Motor neuron (in vitro differentiated cells): ENCODE data around the gene SHF. TPM values are rescaled to one million over a fixed set of nuclear protein-coding genes. Genes with fewer than 3 reads are reported as not detected.

Experiments
- ATAC-seq, 8 experiments: fragments of 200-7000 bp; cut with Tn5 transposase; replicated peaks in 6 of 8; 2 replicates each; pipeline ENCODE4 v1.8.0; 2021; ENCODE audit warnings: mild to moderate bottlenecking in 8 of 8, moderate library complexity in 8 of 8
- H3K27ac ChIP-seq, 2 donors: fragments of 250-450 bp; sonication (Bioruptor Pico); 2 replicates each; pipeline ENCODE4 v1.9.0; 2021; ENCODE audit warnings: antibody characterized with exemption in 2 of 2, mild to moderate bottlenecking in 2 of 2, moderate library complexity in 1 of 2
- H3K4me1 ChIP-seq, 2 donors: fragments of 250-450 bp; sonication (Bioruptor Pico); replicated peaks in 1 of 2; 2 replicates each; pipeline ENCODE4 v1.6.1; 2021; ENCODE audit warnings: antibody characterized with exemption in 2 of 2, mild to moderate bottlenecking in 2 of 2, moderate library complexity in 1 of 2
- H3K4me3 ChIP-seq, 5 donors: fragments of 250-450 bp; sonication (Bioruptor Pico); 2 replicates each; pipeline ENCODE4 v1.9.0; 2021; ENCODE audit warnings: antibody characterized with exemption in 5 of 5, mild to moderate bottlenecking in 5 of 5, moderate library complexity in 4 of 5
- WGBS, 10 experiments: fragments of 450-650 bp; shearing (Covaris generic); methylation state at CpG; one replicate each; pipeline ENCODE4 v1.0.0; 2022; 5-methylcytosine and 5-hydroxymethylcytosine counted together
- in situ Hi-C, 9 experiments: fragments of 400-800 bp; cut with MboI; loops; one replicate each; pipeline ENCODE4 v1.15.0; 2021; ENCODE audit warnings: low sequenced_read_pairs in 9 of 9, low pct_unique_long_range_greater_than_20kb in 2 of 9; ENCODE audit not compliant: unreplicated experiment in 9 of 9
- total RNA-seq, 8 experiments: library from RNA; unstranded; fragments of 300-600 nt; gene quantifications; 2 replicates each; pipeline versions ENCODE4 v1.2.3 to v1.2.4, GENCODE V29; 2022

SHF gene
- total RNA-seq, 8 experiments from 2014 or later = 1.0 to 38.7 (median 25.3) TPM

DNA sequence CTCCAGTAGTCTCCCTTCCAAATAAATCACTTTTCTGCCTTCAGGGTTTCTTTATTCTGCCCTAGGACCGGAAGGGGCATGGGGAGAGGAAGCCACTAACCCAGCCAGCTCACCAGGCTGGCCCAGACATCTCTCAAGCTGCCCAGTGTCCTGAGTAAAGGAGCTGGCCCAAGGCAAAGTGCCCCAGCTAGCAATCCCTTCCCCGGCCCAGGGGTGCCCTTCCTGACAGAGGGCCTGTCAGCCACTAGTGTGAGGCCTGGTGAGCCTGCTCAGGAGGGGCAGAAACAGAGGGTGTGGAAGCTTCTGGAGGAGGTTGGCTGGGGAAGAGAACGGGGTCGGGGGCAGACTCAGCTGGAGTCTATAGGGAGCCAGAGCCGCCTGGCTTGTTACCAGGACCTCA is 22.2 kb downstream of the SHF start:
- peak overlapping the region; percentile 95 to 97 for H3K27ac ChIP-seq
- H3K4me3 ChIP-seq = no peak overlapping the region
- no peak for ATAC-seq
- peaks cover 25 to 42% of the 10 kb centered on the region in 2 donors for H3K4me1 ChIP-seq
- in situ Hi-C loops = loop anchor here in 3 of 9 experiments (25.0 kb wide), 2 partner anchors 222 to 247 kb away; partner anchors contain the start of gene GATM (in 2 of the 3)
- WGBS, 10 experiments = 80 to 100% methylated on average over 1 to 4 of the region's 5 CpGs; no CpG with 5 or more reads in 8 of the 10 experiments

DNA sequence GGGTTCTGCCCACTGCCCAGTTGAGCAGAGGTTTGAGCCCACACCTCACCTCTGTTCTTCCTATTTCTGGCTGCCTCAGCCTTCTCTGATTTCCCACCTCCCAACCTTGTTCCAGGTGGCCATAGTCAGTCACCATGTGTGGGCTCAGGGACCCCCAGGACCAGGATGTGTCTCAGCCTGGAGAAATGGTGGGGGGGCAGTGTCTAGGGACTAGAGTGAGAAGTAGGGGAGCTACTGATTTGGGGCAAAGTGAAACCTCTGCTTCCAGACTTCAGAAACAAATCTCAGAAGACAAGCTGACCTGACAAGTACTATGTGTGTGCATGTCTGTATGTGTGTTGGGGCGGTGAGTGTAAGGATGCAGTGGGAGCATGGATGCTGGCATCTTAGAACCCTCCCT is 22.9 kb downstream of the SHF start:
- 100% methylated on average over 1 of the region's 1 CpG; no CpG with 5 or more reads in 6 of the 10 experiments for WGBS, 10 experiments
- no peak for ATAC-seq
- Histone ChIP-seq H3K4me1 (peaks cover 23 to 37% of the 10 kb centered on the region in 2 donors), H3K4me3 (no peak overlapping the region), H3K27ac (no peak overlapping the region)
- in situ Hi-C loops = loop anchor here in 3 of 9 experiments (25.0 kb wide), 2 partner anchors 222 to 247 kb away; partner anchors contain the start of gene GATM (in 2 of the 3)

DNA sequence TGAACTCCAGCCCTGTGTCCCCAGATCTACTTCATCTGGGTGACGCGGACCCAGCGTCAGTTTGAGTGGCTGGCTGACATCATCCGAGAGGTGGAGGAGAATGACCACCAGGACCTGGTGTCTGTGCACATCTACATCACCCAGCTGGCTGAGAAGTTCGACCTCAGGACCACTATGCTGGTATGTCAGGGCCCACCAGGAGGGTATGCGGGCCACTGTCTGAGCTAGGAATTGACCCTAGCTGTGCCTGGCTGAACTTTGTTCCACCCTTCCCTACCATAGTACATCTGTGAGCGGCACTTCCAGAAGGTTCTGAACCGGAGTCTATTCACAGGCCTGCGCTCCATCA is 24.3 kb downstream of the SHF start:
- ATAC-seq = no peak
- Histone ChIP-seq H3K27ac (no peak overlapping the region), H3K4me1 (peaks cover 13 to 23% of the 10 kb centered on the region in 2 donors), H3K4me3 (no peak overlapping the region)
- 51 to 100% (median 99%) methylated on average over 1 to 6 of the region's 9 CpGs; no CpG with 5 or more reads in 2 of the 10 experiments for WGBS, 10 experiments
- in situ Hi-C loops = loop anchor here in 3 of 9 experiments (25.0 kb wide), 2 partner anchors 224 to 249 kb away; partner anchors contain the start of gene GATM (in 2 of the 3)

DNA sequence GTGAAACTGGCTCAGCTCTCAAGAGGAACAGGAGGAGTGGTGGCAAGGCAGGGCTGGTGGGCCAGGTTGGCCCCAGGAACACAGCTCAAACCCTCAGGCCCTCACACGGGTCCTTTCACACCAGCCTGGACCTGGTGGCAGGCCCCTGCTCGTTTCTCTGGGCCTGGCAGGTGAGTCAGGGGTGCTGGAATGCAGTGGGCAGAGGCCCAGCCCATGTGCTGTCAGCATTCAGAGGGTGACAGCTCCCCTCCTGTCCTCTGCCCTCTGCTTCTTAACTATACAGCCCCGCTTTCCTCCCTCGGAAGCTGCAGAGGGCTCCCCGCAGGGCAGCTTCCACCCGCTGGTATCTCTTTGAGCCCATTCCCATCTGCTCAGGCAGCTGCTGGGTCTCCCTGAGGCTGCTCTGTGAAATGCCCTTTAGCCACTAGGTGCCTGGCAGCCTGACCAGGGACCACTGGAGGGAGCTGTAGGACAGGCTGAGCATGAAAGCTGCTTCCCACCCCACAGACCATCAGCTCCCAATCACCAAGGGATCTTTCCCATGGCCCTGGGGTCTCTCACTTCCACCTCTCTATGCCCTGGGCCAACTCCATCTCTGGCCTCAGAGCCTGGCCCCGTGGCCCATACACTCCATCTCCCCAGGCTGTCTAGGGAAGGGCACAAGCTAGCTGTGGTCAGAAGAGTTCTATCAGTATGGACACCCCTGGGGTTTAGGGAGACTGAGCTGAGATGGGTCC is 24.8 kb downstream of the SHF start:
- peak; percentile 42 to 74 (median 56) for ATAC-seq
- WGBS, 10 experiments = 0 to 30% (median 7%) methylated on average over 1 to 4 of the region's 7 CpGs; no CpG with 5 or more reads in 3 of the 10 experiments
- peaks cover 18 to 22% of the 10 kb centered on the region in 2 donors for H3K4me1 ChIP-seq
- no peak overlapping the region for H3K27ac ChIP-seq
- no peak overlapping the region for H3K4me3 ChIP-seq
- in situ Hi-C loops = loop anchor here in 3 of 9 experiments (25.0 kb wide), 2 partner anchors 224 to 249 kb away; partner anchors contain the start of gene GATM (in 2 of the 3)

DNA sequence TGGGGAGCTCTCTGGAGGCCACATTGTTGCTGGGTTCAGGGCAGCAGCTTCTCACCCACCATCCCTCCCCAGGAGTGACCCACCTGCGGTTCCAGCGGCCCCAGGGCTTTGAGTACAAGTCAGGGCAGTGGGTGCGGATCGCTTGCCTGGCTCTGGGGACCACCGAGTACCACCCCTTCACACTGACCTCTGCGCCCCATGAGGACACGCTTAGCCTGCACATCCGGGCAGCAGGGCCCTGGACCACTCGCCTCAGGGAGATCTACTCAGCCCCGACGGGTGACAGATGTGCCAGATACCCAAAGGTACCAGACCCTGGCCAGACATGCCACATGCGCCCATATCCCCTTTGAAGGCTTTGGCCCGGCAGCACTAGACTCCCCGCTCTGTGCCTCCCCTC is 26.1 kb downstream of the SHF start:
- in situ Hi-C loops = loop anchor here in 3 of 9 experiments (25.0 kb wide), 2 partner anchors 226 to 251 kb away; partner anchors contain the start of gene GATM (in 2 of the 3)
- 90 to 100% (median 100%) methylated on average over 1 to 2 of the region's 14 CpGs; no CpG with 5 or more reads in 7 of the 10 experiments for WGBS, 10 experiments
- Histone ChIP-seq H3K4me1 (peaks cover 26% of the 10 kb centered on the region in 2 donors), H3K27ac (no peak overlapping the region), H3K4me3 (no peak overlapping the region)
- no peak for ATAC-seq

DNA sequence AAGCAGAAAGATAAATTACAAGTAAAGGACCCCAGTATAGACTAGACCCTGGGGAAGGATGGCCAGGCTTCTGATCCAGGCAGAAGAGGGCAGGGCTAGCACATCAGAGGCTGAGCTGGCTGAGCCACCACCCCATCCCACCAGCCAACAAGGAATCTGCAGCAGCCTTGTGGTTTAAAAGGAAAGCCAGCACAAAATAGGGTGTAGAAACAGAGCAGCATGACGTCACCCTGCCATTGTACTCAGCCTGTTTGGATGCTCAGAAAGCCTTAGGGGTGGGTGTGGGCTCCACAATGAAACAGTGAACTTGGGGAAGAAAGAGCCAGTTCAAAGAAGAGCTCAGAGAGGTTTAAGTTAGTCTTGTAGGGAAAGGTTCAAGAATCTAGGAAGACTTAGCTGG is 29.8 kb downstream of the SHF start:
- Histone ChIP-seq H3K27ac (no peak overlapping the region), H3K4me3 (no peak overlapping the region), H3K4me1 (peaks cover 12 to 13% of the 10 kb centered on the region in 2 donors)
- in situ Hi-C loops = loop anchor here in 3 of 9 experiments (25.0 kb wide), 2 partner anchors 229 to 254 kb away; partner anchors contain the start of gene GATM (in 2 of the 3)
- ATAC-seq = peak; percentile 68 to 94 (median 88)
- 0% methylated on average over 1 of the region's 1 CpG; no CpG with 5 or more reads in 6 of the 10 experiments for WGBS, 10 experiments

DNA sequence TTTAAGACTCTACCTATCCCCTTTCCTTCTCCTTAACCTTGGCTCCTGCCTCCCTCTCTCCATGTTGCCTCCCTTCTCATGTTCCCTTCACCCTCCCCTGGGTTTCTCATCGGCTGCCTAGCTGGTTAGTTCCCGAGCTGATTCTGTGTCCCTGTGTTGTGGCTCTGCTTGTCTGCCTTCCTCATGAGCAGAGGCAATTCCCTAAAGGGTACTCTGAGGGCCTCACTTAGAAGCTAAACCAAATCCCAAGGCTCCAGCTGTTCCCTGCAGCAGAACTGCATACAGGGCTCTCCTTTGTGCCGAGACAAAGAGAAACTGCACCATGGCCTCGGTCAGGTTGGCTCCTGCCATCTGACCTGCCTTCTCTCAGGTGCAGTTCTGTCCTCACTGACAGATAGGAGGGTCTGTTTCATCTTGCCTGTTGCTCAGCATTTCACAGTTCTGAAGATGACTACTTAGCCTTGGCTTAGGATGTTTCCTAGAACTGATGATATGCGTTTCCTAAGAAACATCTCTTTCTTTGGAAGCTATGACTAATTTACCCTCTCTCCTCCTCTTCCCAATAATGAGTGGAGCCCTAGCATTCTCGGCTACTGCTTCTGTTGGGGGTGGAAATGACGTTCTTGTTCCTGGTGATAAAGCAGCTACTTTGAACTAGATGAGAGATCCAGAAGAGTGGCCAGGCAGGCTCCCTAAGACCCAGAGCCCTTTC is 30.9 kb downstream of the SHF start:
- Histone ChIP-seq H3K4me3 (no peak overlapping the region), H3K27ac (no peak overlapping the region), H3K4me1 (peaks cover 12 to 13% of the 10 kb centered on the region in 2 donors)
- WGBS, 10 experiments = 0 to 90% (median 62%) methylated on average over 1 to 6 of the region's 7 CpGs; no CpG with 5 or more reads in 3 of the 10 experiments
- in situ Hi-C loops = loop anchor here in 3 of 9 experiments (25.0 kb wide), 2 partner anchors 230 to 255 kb away; partner anchors contain the start of gene GATM (in 2 of the 3)
- peak in 2 of 8 experiments; percentile 12 to 55 for ATAC-seq

DNA sequence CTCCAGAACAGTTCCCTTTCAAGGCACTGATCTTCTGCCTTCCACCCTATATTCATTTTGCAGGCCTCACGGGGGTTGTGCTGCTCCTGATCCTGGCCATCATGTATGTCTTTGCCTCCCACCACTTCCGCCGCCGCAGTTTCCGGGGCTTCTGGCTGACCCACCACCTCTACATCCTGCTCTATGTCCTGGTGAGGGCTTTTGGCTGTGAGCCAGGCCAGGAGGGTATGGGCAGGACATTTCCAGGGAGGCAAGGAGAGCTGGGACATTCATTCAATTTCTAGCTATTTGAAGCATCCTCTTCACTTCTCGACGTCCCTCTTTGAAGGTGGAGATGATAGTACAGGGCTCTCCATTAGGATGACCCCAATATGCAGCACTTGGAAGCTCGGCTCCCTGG is 32.0 kb downstream of the SHF start:
- Histone ChIP-seq H3K4me3 (no peak overlapping the region), H3K27ac (no peak overlapping the region), H3K4me1 (peaks cover 12 to 13% of the 10 kb centered on the region in 2 donors)
- in situ Hi-C loops = loop anchor here in 3 of 9 experiments (25.0 kb wide), 2 partner anchors 232 to 257 kb away; partner anchors contain the start of gene GATM (in 2 of the 3)
- 44 to 100% (median 90%) methylated on average over 2 to 6 of the region's 8 CpGs; no CpG with 5 or more reads in 1 of the 10 experiments for WGBS, 10 experiments
- no peak for ATAC-seq

DNA sequence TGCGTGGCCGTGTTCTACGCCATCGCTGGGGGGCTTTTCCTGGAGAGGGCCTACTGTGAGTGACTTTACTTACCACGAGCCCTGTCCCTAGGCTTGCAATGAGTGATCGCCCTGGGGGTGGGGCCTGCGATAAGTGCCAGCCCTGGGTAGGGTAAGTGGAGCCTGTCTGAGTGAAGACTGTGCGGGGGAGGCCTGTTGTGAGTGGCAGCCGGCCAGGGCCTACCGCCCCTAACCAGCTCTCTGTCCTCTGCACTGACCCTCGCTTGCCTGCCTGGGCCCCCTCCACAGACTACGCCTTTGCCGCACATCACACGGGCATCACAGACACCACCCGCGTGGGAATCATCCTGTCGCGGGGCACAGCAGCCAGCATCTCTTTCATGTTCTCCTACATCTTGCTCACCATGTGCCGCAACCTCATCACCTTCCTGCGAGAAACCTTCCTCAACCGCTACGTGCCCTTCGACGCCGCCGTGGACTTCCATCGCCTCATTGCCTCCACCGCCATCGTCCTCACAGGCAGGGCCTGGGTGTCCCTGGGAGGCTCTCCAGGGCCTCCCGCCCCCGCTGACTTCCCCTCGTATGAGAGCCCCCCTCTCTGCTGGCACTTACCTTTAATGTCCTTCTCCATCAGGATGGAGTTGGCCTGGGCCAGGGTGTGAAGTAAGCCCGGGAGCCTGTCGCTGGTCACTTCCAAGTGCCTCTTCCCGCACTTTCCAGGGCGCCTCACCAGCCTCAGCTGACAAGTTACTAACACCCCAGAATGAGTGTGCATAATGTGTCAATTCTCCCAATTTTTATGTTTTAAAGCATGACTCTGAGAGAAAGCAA is 35.6 kb downstream of the SHF start:
- H3K27ac ChIP-seq = no peak overlapping the region
- WGBS, 10 experiments = 60 to 92% (median 87%) methylated on average over 1 to 5 of the region's 36 CpGs; no CpG with 5 or more reads in 4 of the 10 experiments
- H3K4me1 ChIP-seq = peaks cover under 1 to 3% of the 10 kb centered on the region in 2 donors
- no peak overlapping the region for H3K4me3 ChIP-seq
- in situ Hi-C loops = loop anchor here in 3 of 9 experiments (25.0 kb wide), 2 partner anchors 235 to 260 kb away; partner anchors contain the start of gene GATM (in 2 of the 3)
- ATAC-seq = no peak

DNA sequence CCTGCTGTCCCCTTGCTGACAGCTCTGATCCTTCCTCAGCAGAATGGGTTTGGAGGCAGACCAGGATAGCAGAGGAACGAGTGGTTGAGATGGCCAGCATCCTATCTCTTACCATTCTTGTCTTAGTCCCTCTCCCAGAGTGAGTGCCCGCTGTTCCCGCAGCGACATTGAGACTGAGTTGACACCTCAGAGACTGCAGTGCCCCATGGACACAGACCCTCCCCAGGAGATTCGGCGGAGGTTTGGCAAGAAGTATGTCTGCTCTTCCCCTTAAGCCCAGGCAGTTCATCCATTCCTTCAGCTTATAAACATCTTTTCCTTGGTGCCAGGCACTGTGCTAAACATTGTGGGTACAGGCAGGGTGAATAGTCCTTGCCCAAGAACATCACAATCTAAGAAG is 36.8 kb downstream of the SHF start:
- in situ Hi-C loops = loop anchor here in 3 of 9 experiments (25.0 kb wide), 2 partner anchors 236 to 261 kb away; partner anchors contain the start of gene GATM (in 2 of the 3)
- no peak overlapping the region for H3K4me3 ChIP-seq
- no peaks in the 10 kb centered on the region for H3K4me1 ChIP-seq
- WGBS, 10 experiments = 80 to 100% (median 89%) methylated on average over 1 to 6 of the region's 6 CpGs; no CpG with 5 or more reads in 4 of the 10 experiments
- no peak overlapping the region for H3K27ac ChIP-seq
- ATAC-seq = no peak

DNA sequence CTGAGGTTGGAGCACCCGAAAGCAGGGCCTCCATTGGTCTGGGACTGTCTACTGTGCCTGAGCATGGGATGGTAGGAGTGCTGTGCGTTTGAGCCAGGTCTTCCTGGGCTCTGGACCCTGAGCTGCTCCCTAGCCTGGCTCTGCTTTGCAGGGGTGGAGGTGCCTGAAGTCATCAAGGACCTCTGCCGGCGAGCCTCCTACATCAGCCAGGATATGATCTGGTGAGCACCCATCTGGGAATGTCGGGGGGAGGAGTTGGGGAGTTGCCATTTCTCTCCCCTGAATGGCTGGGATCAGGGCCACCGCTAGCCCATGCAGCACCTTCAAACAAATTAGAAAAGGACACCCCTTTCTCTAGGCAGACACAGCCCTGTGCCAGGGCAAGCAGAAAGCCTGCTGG is 37.3 kb downstream of the SHF start:
- WGBS, 10 experiments = 50 to 100% (median 100%) methylated on average over 1 of the region's 6 CpGs; no CpG with 5 or more reads in 7 of the 10 experiments
- ATAC-seq = no peak
- in situ Hi-C loops = loop anchor here in 3 of 9 experiments (25.0 kb wide), 2 partner anchors 237 to 262 kb away; partner anchors contain the start of gene GATM (in 2 of the 3)
- no peak overlapping the region for H3K27ac ChIP-seq
- no peaks in the 10 kb centered on the region for H3K4me1 ChIP-seq
- H3K4me3 ChIP-seq = no peak overlapping the region

DNA sequence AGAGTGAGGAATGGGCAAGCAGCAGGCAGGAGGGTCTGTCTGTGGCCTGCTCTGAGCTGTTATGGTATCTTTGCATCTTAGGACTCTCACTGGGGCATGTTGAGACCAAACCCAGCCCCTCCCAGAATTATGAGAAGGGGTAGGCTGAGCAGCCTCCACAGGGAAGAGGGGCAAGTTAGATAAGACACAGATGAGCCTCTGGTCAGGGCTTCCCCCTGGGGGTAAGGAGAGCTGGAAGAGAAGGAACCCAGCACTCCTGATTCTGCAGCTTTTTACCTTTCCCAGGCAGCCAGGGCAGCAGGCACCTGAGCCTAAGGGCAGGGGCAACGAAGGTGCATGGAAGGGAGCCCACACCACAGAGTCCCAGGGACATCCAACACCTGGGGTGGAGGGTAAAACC is 38.7 kb downstream of the SHF start:
- H3K4me1 ChIP-seq = no peaks in the 10 kb centered on the region
- H3K27ac ChIP-seq = no peak overlapping the region
- 67 to 86% (median 80%) methylated on average over 1 of the region's 1 CpG; no CpG with 5 or more reads in 7 of the 10 experiments for WGBS, 10 experiments
- in situ Hi-C loops = no loop called here
- no peak overlapping the region for H3K4me3 ChIP-seq
- no peak for ATAC-seq
